Measurements from ENCODE around the gene MTHFD1. TPM values are rescaled to one million over a fixed set of nuclear protein-coding genes. Genes with fewer than 3 reads are reported as not detected.

The MTHFD1 gene
- total RNA-seq, 1 donor from 2014 or later, result 63.8 TPM

DNA sequence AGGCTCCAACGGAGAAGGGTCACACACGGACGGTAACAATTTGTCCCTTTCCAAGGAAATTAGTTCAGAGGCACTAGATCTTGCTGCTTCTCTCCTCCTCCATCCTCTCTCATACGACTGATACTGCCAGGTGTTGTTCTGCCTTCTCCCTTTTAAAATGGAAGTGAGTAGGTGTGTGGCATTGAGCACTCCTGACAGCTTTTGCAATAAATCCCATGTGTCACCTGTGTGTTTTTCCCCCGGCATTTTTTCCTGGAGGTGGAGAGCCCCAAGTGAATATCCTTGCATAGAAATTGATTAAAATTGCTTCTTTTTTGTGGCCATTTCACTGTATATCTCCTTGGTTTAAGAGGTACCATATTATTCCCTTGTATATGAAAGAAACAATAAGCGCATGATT lies 51.0 kb downstream of the MTHFD1 start:
- intact Hi-C loops (cut with DNase I), result no loop called here
- DNase-seq (no peak), ATAC-seq (ENCODE audit: poor library complexity) (no peak)

- ATAC-seq (ENCODE audit: poor library complexity) (no peak), DNase-seq (no peak)
- intact Hi-C loops (cut with DNase I), result no loop called here
These were observed 52.3 kb downstream of the MTHFD1 start for GRCh38 chr14:64440494-64440893.

DNA sequence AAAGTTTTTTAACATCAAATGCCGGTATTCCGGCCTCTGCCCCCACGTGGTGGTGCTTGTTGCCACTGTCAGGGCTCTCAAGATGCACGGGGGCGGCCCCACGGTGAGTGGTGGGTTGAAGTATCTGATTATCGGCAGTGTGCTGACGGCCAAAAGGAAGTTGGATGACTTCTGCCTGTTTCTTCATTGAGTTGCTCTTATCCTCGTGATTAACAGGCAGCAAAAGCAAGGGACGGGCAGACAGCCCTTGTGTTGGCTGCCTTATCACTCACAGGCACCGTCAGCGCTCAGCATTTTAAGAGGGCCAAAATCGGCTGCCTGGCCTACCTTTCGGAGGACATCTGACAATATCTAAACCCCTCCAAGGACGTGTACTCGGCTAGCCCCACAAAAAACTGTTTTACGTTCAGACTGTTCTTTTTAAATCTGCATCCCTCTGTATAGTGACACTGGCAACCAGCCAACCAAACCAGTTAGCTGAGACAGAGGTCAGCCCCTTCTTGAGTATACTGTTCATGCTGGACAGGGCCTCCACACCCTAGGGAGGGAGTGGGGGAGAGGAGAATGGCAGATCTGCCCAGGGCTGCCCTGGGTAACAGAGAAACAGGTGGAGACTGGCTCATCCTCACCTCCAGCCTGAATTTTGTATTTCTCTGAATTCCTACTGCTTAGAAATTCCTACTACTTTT lies 54.3 kb downstream of the MTHFD1 start:
- ATAC-seq (ENCODE audit: poor library complexity) (peak; percentile 86), DNase-seq (peak; percentile 57)
- intact Hi-C loops (cut with DNase I), result no loop called here

DNA sequence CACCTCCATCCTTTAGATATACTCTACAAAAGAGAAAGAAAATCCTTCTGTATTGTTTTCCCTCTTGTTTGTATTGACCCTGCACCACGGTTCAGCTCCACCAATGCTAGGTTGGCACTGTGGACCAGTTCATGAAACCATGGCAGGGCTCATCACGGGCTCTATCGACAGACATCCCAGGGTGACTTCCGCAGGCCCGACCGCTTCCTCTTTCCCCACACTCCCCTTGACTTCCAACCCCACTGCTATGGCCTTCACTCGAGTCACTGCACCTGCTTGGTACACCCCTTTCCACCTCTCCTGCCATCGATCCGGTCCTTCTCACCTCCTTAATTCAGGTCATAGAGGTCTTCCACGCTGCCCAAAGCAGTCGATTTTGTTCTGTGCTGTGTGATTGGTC lies 56.0 kb downstream of the MTHFD1 start:
- intact Hi-C loops (cut with DNase I), result no loop called here
- DNase-seq (no peak), ATAC-seq (ENCODE audit: poor library complexity) (no peak)

GRCh38 chr14:64444984-64445845 lies 57.1 kb downstream of the MTHFD1 start:
- no peak for ATAC-seq (ENCODE audit: poor library complexity)
- intact Hi-C loops (cut with DNase I), result no loop called here

DNA sequence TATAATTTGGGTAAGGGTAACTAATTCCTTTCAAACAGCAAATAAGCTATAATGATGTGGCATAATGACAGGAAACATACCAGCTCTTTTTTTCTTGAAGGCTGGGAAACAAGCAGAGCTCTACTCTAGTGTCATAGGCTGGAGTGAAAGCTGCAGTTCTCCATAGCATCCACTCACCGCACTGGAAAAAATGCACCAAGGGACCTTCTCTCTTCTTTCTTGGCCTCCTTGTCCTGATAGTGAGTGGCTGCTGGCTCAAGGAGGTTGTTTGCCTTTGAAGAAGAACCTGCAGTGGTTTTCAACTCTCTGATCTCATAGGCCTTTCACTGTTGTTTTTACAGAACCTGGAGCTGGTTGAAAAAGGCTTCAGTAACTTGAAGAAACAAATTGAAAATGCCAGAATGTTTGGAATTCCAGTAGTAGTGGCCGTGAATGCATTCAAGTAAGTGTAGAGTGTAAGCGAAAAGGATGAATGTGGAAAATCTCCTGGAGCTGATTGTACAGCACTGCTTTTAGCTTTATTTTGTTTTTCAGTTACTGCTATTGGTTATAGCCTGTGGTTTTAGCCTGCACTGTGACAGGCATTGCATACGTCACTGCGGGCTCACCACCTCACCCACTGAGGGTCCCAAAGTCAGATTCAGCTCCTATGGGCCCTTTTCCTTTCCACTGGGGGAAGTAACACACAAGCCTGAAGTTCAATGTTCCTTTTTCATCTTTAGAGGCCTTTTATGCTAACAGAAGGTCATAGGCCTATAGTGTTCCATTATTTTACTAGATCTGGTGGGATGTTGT lies 59.9 kb downstream of the MTHFD1 start:
- ATAC-seq (ENCODE audit: poor library complexity) (no peak), DNase-seq (no peak)
- intact Hi-C loops (cut with DNase I), result no loop called here

More at GRCh38 chr14:64444984-64445845, 57.1 kb downstream of the MTHFD1 start:
- no peak for DNase-seq

GRCh38 chr14:64450255-64450654 lies 62.1 kb downstream of the MTHFD1 start:
- intact Hi-C loops (cut with DNase I), result no loop called here
- DNase-seq, result no peak
- no peak for ATAC-seq (ENCODE audit: poor library complexity)

- ATAC-seq (ENCODE audit: poor library complexity) (no peak), DNase-seq (no peak)
- intact Hi-C loops (cut with DNase I), result no loop called here
These were observed 66.5 kb downstream of the MTHFD1 start for GRCh38 chr14:64454671-64455070.

- ATAC-seq (ENCODE audit: poor library complexity) (no peak), DNase-seq (no peak)
- intact Hi-C loops (cut with DNase I), result no loop called here
These were observed 71.4 kb downstream of the MTHFD1 start for GRCh38 chr14:64459405-64460136.

- DNase-seq (no peak), ATAC-seq (ENCODE audit: poor library complexity) (no peak)
- intact Hi-C loops (cut with DNase I), result no loop called here
These were observed 73.1 kb downstream of the MTHFD1 start for GRCh38 chr14:64461221-64461620.

DNA sequence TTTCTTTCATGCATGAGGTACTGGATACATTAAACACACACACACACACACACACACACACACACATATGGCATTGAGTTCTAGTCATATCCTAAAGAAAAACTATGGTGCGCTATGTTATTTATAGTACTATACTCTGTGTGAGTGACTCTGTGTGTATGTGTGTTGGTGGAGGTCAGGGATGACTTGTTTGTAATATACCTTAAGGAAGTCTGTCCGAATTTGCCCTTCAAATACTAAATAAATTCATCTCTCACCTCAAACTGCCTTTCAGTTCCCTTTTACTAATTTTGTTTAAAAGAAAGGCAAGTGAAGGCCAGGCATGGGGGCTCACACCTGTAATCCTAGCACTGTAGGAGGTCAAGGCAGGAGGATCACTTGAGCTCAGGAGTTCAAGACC lies 75.0 kb downstream of the MTHFD1 start:
- intact Hi-C loops (cut with DNase I), result no loop called here
- ATAC-seq (ENCODE audit: poor library complexity) (no peak), DNase-seq (no peak)

GRCh38 chr14:64463873-64464272 lies 75.7 kb downstream of the MTHFD1 start:
- intact Hi-C loops (cut with DNase I), result no loop called here
- ATAC-seq (ENCODE audit: poor library complexity) (no peak), DNase-seq (no peak)

- intact Hi-C loops (cut with DNase I), result no loop called here
- no peak for ATAC-seq (ENCODE audit: poor library complexity)
- DNase-seq, result no peak
These were observed 76.5 kb downstream of the MTHFD1 start for GRCh38 chr14:64464651-64465050.

- intact Hi-C loops (cut with DNase I), result no loop called here
- ATAC-seq (ENCODE audit: poor library complexity) (peak; percentile 95), DNase-seq (peak; percentile 67)
These were observed 77.2 kb downstream of the MTHFD1 start, which contains the start of gene AKAP5 for GRCh38 chr14:64465191-64465822. AKAP5 (plus strand) TSS chr14:64465499; CDS start chr14:64468395, 2,896 bp downstream.

- intact Hi-C loops (cut with DNase I), result no loop called here
- DNase-seq (no peak), ATAC-seq (ENCODE audit: poor library complexity) (peak; percentile 43)
These were observed 77.8 kb downstream of the MTHFD1 start for GRCh38 chr14:64465831-64466554.

DNA sequence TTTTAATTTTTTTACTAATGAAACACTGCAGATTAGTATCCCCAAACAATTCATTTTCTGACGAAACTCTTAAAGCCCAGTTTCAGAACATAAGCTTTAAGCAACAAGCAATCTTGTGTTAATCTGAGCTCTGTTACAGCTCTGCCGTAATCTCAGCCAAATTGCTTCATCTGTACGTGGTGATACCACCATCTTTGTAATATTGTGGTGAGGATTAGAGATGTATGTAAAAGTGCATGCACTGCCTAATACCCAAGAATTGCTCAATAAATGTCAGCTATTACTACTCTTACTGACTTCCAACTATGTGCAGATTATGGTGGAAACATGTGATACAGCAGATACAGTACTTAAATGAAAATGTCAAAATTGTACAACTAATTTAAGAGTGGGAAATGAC lies 78.9 kb downstream of the MTHFD1 start:
- intact Hi-C loops (cut with DNase I), result no loop called here
- ATAC-seq (ENCODE audit: poor library complexity) (no peak), DNase-seq (no peak)

GRCh38 chr14:64467566-64467965 lies 79.4 kb downstream of the MTHFD1 start:
- no peak for DNase-seq
- intact Hi-C loops (cut with DNase I), result no loop called here
- ATAC-seq (ENCODE audit: poor library complexity), result no peak

DNA sequence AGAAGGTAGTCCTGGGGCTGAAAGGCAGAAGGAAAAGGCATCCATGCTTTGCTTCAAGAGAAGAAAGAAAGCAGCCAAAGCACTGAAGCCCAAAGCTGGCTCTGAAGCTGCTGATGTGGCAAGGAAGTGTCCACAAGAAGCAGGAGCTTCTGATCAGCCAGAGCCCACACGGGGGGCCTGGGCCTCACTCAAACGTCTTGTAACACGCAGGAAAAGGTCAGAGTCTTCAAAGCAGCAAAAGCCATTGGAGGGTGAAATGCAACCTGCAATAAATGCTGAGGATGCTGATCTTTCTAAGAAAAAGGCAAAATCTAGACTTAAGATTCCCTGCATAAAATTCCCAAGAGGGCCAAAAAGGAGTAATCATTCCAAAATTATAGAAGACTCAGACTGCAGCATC lies 80.3 kb downstream of the MTHFD1 start:
- intact Hi-C loops (cut with DNase I), result no loop called here
- no peak for DNase-seq
- ATAC-seq (ENCODE audit: poor library complexity), result no peak

All from Right ventricle myocardium superior (tissue), 1 donor.